ENCODE measurements around the gene C13orf46. TPM values are rescaled to one million over a fixed set of nuclear protein-coding genes. Genes with fewer than 3 reads are reported as not detected.
"Not testable (repeated sequence)": the region's sequence is repeated elsewhere in the genome, so short reads cannot be mapped to it uniquely, and the experiment has no call there.

The C13orf46 gene
- total and polyA plus RNA-seq, 8 donors = 2.9 to 23.1 (median 10.6) TPM

DNA sequence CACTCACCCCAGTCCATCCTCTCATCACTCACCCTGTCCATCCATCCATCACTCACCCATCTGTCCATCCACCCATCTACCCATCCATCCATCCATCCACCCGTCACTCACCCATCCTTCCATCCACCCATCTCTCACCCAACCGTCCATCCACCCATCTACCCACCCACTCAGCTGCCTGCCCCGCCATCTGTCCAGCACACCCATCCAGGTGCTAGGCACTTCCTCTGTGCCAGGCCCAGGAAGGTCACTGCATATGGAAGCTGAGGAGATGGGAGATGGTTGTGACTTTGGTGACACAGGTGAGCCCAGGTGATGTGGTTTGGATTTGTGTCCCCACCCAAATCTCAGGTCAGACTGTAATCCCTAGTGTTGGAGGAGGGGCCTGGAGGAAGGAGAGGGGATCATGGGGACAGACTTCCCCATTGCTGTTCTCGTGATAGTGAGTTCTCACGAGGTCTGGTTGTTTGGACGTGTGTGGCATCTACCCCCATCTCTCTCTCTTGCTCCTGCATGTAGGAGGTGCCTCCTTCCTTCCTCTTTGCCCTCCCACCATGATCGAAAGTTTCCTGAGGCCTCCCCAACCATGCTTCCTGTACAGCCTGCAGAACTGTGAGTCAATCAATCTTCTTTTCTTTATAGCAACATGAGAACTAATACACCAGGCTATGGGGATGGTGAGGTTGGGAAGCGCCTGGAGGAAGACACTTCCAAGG is 15.9 kb upstream of the C13orf46 start:
- no peaks in the 10 kb centered on the region for H3K4me1 ChIP-seq
- H3K9me3 ChIP-seq = no peaks in the 10 kb centered on the region
- H3K36me3 ChIP-seq = no peaks in the 10 kb centered on the region
- intact Hi-C loops (cut with DNase I) = no loop called here
- H3K27me3 ChIP-seq = no peaks in the 10 kb centered on the region
- TF ChIP-seq, protein P1, sequence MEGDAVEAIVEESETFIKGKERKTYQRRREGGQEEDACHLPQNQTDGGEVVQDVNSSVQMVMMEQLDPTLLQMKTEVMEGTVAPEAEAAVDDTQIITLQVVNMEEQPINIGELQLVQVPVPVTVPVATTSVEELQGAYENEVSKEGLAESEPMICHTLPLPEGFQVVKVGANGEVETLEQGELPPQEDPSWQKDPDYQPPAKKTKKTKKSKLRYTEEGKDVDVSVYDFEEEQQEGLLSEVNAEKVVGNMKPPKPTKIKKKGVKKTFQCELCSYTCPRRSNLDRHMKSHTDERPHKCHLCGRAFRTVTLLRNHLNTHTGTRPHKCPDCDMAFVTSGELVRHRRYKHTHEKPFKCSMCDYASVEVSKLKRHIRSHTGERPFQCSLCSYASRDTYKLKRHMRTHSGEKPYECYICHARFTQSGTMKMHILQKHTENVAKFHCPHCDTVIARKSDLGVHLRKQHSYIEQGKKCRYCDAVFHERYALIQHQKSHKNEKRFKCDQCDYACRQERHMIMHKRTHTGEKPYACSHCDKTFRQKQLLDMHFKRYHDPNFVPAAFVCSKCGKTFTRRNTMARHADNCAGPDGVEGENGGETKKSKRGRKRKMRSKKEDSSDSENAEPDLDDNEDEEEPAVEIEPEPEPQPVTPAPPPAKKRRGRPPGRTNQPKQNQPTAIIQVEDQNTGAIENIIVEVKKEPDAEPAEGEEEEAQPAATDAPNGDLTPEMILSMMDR (IDR thresholded peaks at IDR 0.05) = no peak
- FAIRE-seq = no peak
- H3K4me3 ChIP-seq = no peak overlapping the region
- 92 to 97% methylated on average over 8 of the region's 8 CpGs for WGBS, 2 donors
- ATAC-seq = no peak
- peak in 1 of 6 donors; percentile 22 for DNase-seq
- H3K27ac ChIP-seq = no peak overlapping the region

DNA sequence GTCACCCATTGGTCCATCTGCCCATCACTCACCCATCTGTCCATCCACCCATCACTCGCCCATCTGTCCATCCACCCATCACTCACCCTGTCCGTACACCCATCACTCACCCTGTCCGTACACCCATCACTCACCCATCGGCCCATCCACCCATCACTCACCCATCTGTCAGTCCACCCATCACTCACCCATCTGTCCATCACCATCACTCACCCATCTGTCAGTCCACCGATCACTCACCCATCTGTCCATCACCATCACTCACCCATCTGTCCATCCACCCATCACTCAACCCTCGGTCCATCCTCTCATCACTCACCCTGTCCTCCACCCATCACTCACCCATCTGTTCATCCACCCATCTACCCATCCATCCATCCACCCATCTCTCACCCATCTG is 15.0 kb upstream of the C13orf46 start:
- H3K27ac ChIP-seq; H3K4me1 ChIP-seq; H3K4me3 ChIP-seq; DNase-seq; H3K27me3 ChIP-seq; H3K36me3 ChIP-seq; intact Hi-C loops (cut with DNase I); FAIRE-seq; H3K9me3 ChIP-seq; ATAC-seq: not testable (repeated sequence)
- WGBS, 2 donors = 98 to 100% methylated on average over 6 of the region's 6 CpGs

GRCh38 chr13:113982296-113982661 is 8.4 kb upstream of the C13orf46 start:
- Histone ChIP-seq H3K27ac (no peak overlapping the region), H3K27me3 (no peaks in the 10 kb centered on the region), H3K4me1 (no peaks in the 10 kb centered on the region), H3K36me3 (no peaks in the 10 kb centered on the region), H3K9me3 (no peaks in the 10 kb centered on the region), H3K4me3 (no peak overlapping the region)
- ATAC-seq (no peak), DNase-seq (peak in 2 of 6 donors; percentile 43 to 62), FAIRE-seq (no peak)
- 95 to 98% methylated on average over 15 of the region's 15 CpGs for WGBS, 2 donors
- TF ChIP-seq, protein P1 (IDR thresholded peaks at IDR 0.05) = no peak
- intact Hi-C loops (cut with DNase I) = no loop called here

DNA sequence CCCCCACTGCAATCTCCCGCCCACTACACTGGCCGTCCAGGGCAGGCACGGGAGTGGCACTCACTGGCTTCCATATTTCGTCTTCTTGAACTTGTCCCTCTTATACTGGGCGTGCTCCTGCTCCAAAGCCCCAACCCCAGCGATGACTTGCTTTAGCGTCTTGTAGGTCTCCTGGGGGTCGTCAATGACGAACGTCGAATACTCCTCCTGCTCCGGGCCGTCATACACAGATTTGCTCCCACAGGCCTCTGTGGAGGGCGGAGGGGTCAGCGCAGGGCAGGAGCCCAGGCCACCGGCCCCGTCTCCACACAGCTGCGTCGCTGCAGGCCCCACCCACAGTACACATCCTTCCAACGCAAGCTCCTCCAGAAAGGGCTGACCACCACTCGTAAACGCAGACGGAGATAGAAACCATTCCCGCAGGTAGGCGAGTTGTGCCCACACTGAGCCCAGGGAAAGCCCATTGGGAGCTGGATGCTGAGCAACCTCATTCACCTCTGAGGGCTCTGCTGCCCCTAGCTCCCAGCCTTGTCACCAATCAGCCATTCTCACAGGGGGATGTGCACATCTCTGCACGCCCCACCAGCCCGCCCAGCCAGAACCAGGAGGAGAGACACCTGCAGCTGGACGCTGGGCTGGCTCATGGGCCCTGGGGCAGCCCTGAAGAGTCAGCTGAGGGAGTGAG is 7.9 kb upstream of the C13orf46 start:
- Histone ChIP-seq H3K9me3 (no peaks in the 10 kb centered on the region), H3K27ac (peak overlapping the region in 2 of 4 donors; percentile 26 to 30), H3K4me1 (no peaks in the 10 kb centered on the region), H3K36me3 (no peaks in the 10 kb centered on the region), H3K4me3 (no peak overlapping the region), H3K27me3 (no peaks in the 10 kb centered on the region)
- DNase-seq (peak in 3 of 6 donors; percentile 28 to 56 (median 43)), ATAC-seq (no peak), FAIRE-seq (no peak)
- intact Hi-C loops (cut with DNase I) = no loop called here
- TF ChIP-seq, protein P1 (IDR thresholded peaks at IDR 0.05) = no peak
- 87 to 88% methylated on average over 28 of the region's 28 CpGs for WGBS, 2 donors

DNA sequence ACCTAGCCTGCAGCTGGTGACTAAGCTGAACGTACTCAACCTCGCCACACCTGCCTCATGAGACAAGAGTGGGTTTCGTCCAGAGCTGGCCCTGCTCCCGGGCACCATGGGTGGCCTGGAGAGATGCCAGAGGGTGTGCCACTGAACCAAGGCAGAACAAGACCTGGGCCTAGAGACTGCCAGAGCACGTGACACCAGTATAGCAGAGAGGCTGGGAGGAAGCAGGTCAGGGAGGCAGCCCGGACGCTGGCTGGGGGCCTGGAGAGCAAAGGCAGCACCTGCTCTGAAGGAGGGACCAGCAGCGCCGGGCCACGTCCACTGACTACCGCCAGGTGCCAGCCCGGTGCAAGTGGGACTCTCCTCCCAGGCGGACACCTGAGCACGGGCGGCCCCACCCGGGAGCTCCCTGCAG is 7.3 kb upstream of the C13orf46 start:
- FAIRE-seq (no peak), DNase-seq (peak; percentile 67 to 90 (median 80)), ATAC-seq (peak; percentile 83 to 90 (median 90))
- TF ChIP-seq, protein P1 (IDR thresholded peaks at IDR 0.05) = no peak
- Histone ChIP-seq H3K36me3 (no peaks in the 10 kb centered on the region), H3K27me3 (no peaks in the 10 kb centered on the region), H3K9me3 (no peaks in the 10 kb centered on the region), H3K27ac (peak overlapping the region in 2 of 4 donors; percentile 26 to 30), H3K4me1 (no peaks in the 10 kb centered on the region), H3K4me3 (no peak overlapping the region)
- 57 to 73% methylated on average over 12 to 16 of the region's 16 CpGs for WGBS, 2 donors
- intact Hi-C loops (cut with DNase I) = no loop called here
